ENCODE data around the gene TEX261. TPM values are rescaled to one million over a fixed set of nuclear protein-coding genes. Genes with fewer than 3 reads are reported as not detected.

The TEX261 gene
- total and polyA plus RNA-seq, 12 donors, result 17.9 to 96.6 (median 49.5) TPM

GRCh38 chr2:70936979-70937811 lies 57.5 kb downstream of the TEX261 start:
- no peak overlapping the region for H3K27ac ChIP-seq
- 74 to 92% (median 79%) methylated on average over 7 to 10 of the region's 10 CpGs for WGBS, 4 donors
- no peaks in the 10 kb centered on the region for H3K27me3 ChIP-seq
- no peak for DNase-seq
- no peaks in the 10 kb centered on the region for H3K9me3 ChIP-seq (replicated peaks in 1 of 3)
- no peaks in the 10 kb centered on the region for H3K4me1 ChIP-seq (replicated peaks in 1 of 2)
- no peaks in the 10 kb centered on the region for H3K36me3 ChIP-seq (replicated peaks in 1 of 2)
- H3K4me3 ChIP-seq, result no peak overlapping the region
- intact Hi-C loops (cut with DNase I), result loop anchor here in 1 of 2 donors (10.0 kb wide), 1 partner anchor 152 kb away; no protein-coding TSS in a partner anchor
- TF ChIP-seq CTCF (IDR thresholded peaks at IDR 0.05), result no peak
- TF ChIP-seq POLR2A (IDR thresholded peaks at IDR 0.05), result no peak

- Histone ChIP-seq H3K9me3 (replicated peaks in 1 of 3) (no peaks in the 10 kb centered on the region), H3K36me3 (replicated peaks in 1 of 2) (no peaks in the 10 kb centered on the region), H3K4me1 (replicated peaks in 1 of 2) (no peaks in the 10 kb centered on the region), H3K27me3 (no peaks in the 10 kb centered on the region), H3K4me3 (no peak overlapping the region), H3K27ac (no peak overlapping the region)
- intact Hi-C loops (cut with DNase I), result loop anchor here in 1 of 2 donors (10.0 kb wide), 1 partner anchor 152 kb away; no protein-coding TSS in a partner anchor
- no peak for TF ChIP-seq POLR2A (IDR thresholded peaks at IDR 0.05)
- TF ChIP-seq CTCF (IDR thresholded peaks at IDR 0.05), result no peak
- WGBS, 4 donors, result 82 to 88% (median 87%) methylated on average over 9 to 10 of the region's 10 CpGs
- DNase-seq, result peak in 1 of 7 donors; percentile 8
Measured at GRCh38 chr2:70936165-70936978, 58.3 kb downstream of the TEX261 start.

Small RNA genes lying within 50 kb of the gene (small RNA-seq; reads per million reads assigned to genes)
- gene RN7SL160P, result 0 reads per million in 2 donors

Other genes with a start within 250 kb of the TEX261 start
- 1 to 10 TPM in 5 of 9 donors, under 1 TPM in 3, not detected in 1; 0.69 to 5.6 (median 2.1) TPM for gene ADD2, start 226.7 kb downstream of the TEX261 start, total RNA-seq
- 1 to 10 TPM in 1 of 3 donors, under 1 TPM in 2; 0.20 to 2.2 (median 0.72) TPM for gene ADD2, start 226.7 kb downstream of the TEX261 start, polyA plus RNA-seq
- gene FIGLA, start 204.2 kb downstream of the TEX261 start, total RNA-seq, result not detected
- gene FIGLA, start 204.2 kb downstream of the TEX261 start, polyA plus RNA-seq, result not detected
- under 1 TPM in 1 of 9 donors, not detected in 8; 0.22 TPM for gene CLEC4F, start 174.3 kb downstream of the TEX261 start, total RNA-seq
- under 1 TPM in 2 of 3 donors, not detected in 1; 0.27 to 0.32 TPM for gene CLEC4F, start 174.3 kb downstream of the TEX261 start, polyA plus RNA-seq
- not detected for gene CD207, start 159.1 kb downstream of the TEX261 start, total RNA-seq
- gene CD207, start 159.1 kb downstream of the TEX261 start, polyA plus RNA-seq, result under 1 TPM in 2 of 3 donors, not detected in 1; 0.07 to 0.10 TPM
- 1 to 10 TPM in 3 of 9 donors, under 1 TPM in 3, not detected in 3; 0.35 to 4.9 (median 0.93) TPM for gene VAX2, start 94.3 kb downstream of the TEX261 start, total RNA-seq
- gene VAX2, start 94.3 kb downstream of the TEX261 start, polyA plus RNA-seq, result 1 to 10 TPM in 2 of 3 donors, not detected in 1; 2.5 to 3.0 TPM
- 1 to 10 TPM in 1 of 9 donors, under 1 TPM in 4, not detected in 4; 0.14 to 1.3 (median 0.58) TPM for gene ATP6V1B1, start 59.0 kb downstream of the TEX261 start, total RNA-seq
- 1 to 10 TPM in 2 of 3 donors, under 1 TPM in 1; 0.27 to 4.6 (median 1.9) TPM for gene ATP6V1B1, start 59.0 kb downstream of the TEX261 start, polyA plus RNA-seq
- gene ANKRD53, start 16.2 kb downstream of the TEX261 start, total RNA-seq, result 1 to 10 TPM in 7 of 9 donors, under 1 TPM in 1, not detected in 1; 0.61 to 3.7 (median 2.1) TPM
- gene ANKRD53, start 16.2 kb downstream of the TEX261 start, polyA plus RNA-seq, result 1 to 10 TPM; 1.5 to 5.1 (median 4.3) TPM
- gene NAGK, start 73.8 kb upstream of the TEX261 start, total RNA-seq, result 100 to 1,000 TPM in 3 of 9 donors, 10 to 100 TPM in 6; 56.8 to 144 (median 83.3) TPM
- 100 to 1,000 TPM in 2 of 3 donors, 10 to 100 TPM in 1; 71.7 to 262 (median 203) TPM for gene NAGK, start 73.8 kb upstream of the TEX261 start, polyA plus RNA-seq
- 10 to 100 TPM; 20.1 to 44.8 (median 32.6) TPM for gene MCEE, start 135.4 kb upstream of the TEX261 start, total RNA-seq
- 10 to 100 TPM; 24.7 to 50.7 (median 26.8) TPM for gene MCEE, start 135.4 kb upstream of the TEX261 start, polyA plus RNA-seq
- 10 to 100 TPM in 8 of 9 donors, 1 to 10 TPM in 1; 9.4 to 36.8 (median 22.2) TPM for gene MPHOSPH10, start 135.8 kb upstream of the TEX261 start, total RNA-seq
- 10 to 100 TPM; 29.0 to 62.1 (median 44.9) TPM for gene MPHOSPH10, start 135.8 kb upstream of the TEX261 start, polyA plus RNA-seq
- gene PAIP2B, start 232.2 kb upstream of the TEX261 start, total RNA-seq, result 1 to 10 TPM in 7 of 9 donors, under 1 TPM in 2; 0.54 to 5.9 (median 3.2) TPM
- gene PAIP2B, start 232.2 kb upstream of the TEX261 start, polyA plus RNA-seq, result 1 to 10 TPM in 2 of 3 donors, under 1 TPM in 1; 0.98 to 2.1 (median 1.0) TPM

Measured in adrenal gland (tissue), 12 donors.